Stimulated activated CD4-positive, alpha-beta T cell treated with anti-CD3 and anti-CD28 coated beads, Interleukin-4, amount 100 ng/mL, for 1 hour (primary cell): ENCODE data around the gene PACS2.

Experiments
- DNase-seq: peaks from one replicate; pipeline ENCODE4 v3.0.0-alpha.2; 2020

The PACS2 gene

DNA sequence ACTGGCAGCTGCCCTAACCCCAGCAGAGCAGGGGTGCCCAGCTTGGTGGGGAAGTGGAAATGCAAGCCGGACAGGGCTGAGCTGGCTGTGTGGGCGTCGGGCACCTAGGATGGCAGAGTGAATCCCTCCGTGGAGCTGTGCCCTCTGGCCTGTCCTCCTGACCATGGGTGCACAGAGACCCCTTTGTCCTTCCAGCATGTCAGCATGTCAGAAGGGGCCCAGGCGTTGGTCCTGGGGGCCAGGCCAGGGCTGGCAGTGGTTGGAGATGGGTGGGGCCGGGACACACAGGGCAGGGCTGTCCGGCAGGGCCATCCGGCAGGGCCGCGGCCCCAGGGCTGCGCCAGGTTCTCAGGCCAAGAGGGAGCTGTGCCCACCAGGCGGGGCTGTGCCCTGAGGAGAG lies 75.0 kb downstream of the PACS2 start:
- no peak for DNase-seq

DNA sequence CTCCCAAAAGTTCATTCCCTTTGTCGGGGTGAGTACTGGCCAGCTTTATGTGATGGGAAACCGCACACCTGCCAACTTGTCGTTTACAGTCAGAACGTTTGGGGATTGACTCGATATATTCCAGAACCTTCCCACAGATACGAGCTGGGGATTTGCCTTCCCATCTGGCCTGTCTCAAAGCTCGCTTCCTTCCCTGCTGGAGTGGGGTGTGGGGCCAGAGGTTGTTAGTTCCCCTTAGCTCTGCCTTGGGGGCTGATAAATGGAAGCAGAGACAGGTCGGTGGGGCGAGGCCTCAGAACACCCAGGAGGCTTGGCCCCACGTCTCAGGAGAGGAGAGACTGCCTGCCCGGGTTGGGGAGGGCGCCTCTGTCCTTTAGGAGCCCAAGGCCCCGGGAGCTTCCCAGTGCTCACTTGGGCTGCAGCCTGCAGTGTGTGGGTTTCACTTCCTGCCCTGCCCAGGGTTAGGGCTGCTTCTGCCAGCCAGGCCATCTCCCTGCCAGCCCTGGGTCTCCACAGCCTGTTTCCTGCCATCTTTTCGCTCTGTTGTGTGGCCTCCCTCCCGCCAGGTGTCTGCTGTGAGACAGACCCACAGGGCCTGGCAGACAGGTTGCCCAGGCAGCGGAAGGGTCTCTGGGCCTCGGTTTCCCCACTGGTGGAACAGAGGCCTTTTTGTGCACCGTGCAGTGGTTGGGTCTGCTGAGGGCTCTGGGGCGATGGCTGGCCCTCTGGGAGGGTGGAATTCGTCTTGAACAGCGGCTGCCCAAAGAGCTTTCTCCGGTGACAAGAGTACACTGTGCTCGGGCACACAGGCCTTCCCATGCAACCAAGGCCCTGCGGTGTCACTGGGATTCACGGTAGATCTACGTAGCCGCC lies 75.7 kb downstream of the PACS2 start:
- no peak for DNase-seq

- DNase-seq, result no peak
These were observed 76.4 kb downstream of the PACS2 start for GRCh38 chr14:105390849-105391500.

GRCh38 chr14:105391541-105391940 lies 77.0 kb downstream of the PACS2 start:
- DNase-seq, result no peak

GRCh38 chr14:105392131-105393090 lies 77.9 kb downstream of the PACS2 start:
- no peak for DNase-seq

DNA sequence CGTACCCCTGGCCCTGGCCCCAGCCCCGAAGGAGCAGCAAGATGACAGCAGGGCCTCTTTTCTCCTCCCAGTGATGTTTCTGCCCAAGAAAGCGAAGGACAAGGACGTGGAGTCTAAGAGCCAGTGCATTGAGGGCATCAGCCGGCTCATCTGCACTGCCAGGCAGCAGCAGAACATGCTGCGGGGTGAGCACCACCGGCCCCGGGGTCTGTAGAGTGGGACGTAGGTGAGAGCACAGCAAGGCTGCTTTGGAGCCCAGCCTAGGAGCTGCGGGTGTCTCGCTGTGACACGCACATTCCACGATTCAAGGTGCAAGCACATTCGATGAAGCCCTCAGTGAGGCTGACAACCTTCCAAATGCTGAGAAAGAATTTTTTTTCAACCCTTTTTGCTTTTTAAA lies 78.6 kb downstream of the PACS2 start:
- DNase-seq, result no peak

- DNase-seq, result no peak
These were observed 80.4 kb downstream of the PACS2 start for GRCh38 chr14:105394714-105395537.

DNA sequence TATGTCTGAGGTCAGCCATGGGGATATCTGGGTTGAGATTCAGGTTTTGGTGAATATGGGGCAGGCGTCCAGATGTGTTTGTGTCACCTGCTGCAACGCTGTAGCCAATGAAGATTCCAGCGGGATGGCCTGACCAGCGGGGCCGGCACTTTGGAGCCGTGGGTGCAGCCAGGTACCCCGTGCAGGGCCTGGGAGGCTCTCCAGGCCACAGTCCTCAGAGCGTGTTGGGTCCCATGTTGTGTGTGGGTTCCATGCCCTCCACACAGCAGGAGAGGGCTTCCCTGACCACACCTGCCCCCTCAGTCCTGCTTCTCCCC lies 80.9 kb downstream of the PACS2 start:
- no peak for DNase-seq

DNA sequence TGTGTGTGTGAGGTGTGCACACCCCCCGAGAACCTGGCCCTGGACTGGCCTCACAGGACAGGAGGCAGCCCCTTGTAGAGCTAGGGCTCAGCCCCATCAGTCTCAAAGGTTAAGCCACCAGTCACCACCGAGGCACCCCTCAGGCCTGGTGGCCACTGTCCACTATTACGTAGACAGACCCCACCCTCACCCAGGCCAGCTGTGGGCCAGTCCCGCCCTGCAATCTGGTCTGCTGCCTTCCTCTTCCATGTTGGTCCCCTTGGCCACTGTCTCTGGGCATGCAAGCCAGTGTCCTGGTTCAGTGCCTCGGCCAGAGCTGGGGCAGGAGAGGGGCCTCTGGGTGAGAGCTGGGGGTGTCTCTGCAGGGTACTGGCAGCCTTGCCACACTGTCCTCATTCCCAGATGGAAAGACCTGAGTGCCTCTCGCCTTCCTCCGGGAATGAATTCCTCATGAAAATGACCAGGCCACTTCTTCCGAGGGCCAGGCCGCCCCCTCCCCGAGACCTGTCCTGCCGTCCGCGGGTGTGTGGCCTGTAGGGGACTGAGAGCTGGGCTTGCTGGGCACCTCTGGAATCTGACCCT lies 82.9 kb downstream of the PACS2 start:
- no peak for DNase-seq

- peak; percentile 97 for DNase-seq
These were observed 83.6 kb downstream of the PACS2 start, which contains the start of gene TEX22 for GRCh38 chr14:105398044-105398725. Gene TEX22, plus strand, starts transcription at chr14:105398538. Its CDS starts 803 bp downstream, at chr14:105399341.

- DNase-seq, result no peak
These were observed 84.3 kb downstream of the PACS2 start for GRCh38 chr14:105398726-105399465.

DNA sequence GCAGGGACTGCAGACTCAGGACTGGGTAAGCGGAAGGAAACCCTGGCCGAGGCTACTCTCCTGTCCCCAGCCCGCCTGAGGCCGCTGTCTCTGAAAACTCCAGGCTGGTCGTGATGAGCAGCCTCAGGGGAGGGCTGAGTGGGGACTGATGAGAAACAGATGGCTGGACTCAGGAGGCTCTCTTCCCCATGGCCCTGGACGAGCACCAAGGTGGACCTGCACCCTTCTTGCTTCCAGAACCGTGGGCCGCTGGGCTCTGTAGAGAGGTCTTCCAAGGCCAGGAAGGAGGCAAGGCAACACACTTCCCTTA lies 84.9 kb downstream of the PACS2 start:
- no peak for DNase-seq

- no peak for DNase-seq
These were observed 85.5 kb downstream of the PACS2 start for GRCh38 chr14:105400016-105400415.

DNA sequence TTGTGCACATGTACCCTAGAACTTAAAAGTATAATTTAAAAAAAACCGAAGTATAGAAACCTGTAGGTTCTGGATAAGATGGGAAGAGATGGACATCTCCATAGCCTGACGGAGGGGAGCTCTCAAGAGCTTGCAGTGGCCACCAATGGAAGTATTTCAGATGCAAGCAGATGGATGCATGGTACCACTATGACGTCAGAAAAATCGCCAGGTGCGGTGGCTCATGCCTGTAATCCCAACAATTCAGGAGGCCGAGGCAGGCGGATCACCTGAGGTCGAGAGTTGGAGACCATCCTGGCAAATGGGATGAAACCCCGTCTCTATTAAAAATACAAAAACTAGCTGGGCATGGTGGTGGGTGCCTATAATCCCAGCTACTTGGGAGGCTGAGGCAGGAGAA lies 87.2 kb downstream of the PACS2 start:
- DNase-seq, result no peak

- DNase-seq, result no peak
These were observed 94.0 kb downstream of the PACS2 start for GRCh38 chr14:105408592-105408991.

GRCh38 chr14:105409364-105409763 lies 94.8 kb downstream of the PACS2 start:
- DNase-seq, result no peak

DNA sequence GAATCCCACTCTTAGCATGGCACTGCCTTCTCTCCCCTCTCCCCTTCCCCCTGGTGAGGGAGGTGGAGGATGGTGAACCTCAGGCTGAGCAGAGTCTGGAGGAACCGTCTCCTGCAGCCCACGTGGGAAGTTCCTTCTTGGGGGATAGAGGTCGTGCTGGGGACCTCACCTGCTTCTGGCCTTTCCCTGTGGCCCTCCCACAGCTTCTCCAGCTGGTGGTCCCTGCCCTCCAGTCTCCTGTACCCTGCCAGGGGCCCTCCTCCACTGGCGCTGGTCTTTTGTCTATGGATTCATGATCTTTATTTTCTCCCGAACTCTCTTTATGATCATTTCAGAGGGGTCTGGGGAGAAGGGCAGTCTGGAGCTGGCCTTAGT lies 96.1 kb downstream of the PACS2 start:
- no peak for DNase-seq

DNA sequence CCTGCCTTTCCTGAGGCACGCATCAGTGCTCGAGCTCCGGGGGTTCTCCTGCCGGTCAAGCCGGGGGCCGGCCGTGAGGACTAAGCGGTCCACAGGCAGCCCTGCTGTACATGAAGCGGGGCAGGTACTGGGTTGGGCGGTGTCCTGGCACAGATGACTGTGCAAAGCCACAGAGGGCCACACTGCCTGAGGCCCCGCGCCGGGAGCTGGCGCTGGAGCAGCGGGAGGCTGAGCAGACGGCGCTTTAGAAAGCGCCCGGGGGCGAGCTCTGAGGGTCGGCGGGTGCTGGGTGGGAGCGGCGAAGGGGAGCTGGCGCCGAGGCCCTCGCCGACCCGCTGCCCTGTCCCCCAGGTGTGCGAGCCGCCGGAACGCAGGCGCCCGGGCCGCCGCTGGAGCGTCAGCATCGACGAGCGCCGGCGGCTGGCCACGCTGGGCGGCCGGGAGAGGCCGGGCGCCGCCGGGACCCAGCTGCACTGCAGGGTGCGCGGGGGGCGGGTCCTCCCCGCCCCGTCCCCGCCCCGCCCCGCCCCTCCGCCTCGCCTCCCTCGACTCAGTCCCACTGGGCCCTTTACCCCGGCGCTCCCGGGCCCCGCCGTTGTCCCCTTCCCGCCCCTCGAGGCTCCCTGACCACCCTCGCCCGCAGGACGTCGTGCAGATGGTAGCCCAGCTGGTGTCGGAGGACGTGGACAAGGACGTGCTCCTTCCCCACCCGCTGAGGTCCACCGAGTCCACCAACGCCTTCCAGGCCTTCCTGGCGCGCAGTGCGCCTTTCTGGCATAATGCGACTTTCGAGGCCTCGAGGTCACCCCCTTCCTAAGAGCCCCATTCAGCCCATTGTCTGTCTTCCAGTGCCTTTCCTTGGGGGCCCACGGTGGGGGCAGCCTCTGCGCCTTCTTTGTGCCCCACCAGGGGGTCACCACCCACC lies 96.7 kb downstream of the PACS2 start:
- no peak for DNase-seq

DNA sequence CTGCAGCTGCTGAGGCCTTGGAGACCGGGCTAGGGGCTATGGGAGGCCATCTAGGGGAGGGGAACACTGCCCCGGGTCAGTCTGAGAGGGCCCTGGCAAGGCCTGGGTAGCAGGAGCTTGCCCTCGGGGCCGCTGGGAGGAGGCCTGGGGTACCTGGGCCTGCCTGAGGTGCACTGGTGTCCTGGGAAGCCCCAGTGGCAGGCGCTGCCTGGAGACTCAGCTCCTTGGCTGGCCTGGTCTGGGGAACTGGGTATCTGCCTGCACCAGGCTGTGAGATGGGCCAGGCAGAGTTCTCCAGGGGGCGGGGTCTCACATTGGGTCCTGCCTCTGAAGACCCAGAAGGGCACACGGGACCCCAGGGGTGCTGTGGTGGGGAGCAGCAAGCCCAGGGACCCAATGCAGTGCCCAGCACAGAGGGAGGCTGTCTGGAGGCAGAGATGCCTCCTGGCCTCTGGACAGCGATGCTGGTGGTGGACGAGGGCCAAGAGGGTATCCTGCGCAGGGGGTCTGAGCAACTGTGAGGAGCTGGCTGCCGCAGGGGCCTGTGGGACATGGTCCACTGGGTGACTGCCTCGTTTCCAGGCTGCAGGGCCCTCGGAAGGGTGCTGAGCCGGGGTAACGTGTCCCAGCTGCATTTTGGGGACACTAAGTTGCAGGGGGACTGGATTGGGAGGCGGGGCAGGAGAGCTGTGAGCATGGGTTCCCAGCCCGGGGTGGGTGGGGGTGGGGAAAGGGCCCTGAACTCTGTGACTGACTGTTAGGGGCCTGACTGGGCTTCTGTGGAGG lies 97.6 kb downstream of the PACS2 start:
- no peak for DNase-seq
